ENCODE measurements around the gene CWH43. TPM values are rescaled to one million over a fixed set of nuclear protein-coding genes. Genes with fewer than 3 reads are reported as not detected.
"Not testable (repeated sequence)": the region's sequence is repeated elsewhere in the genome, so short reads cannot be mapped to it uniquely, and the experiment has no call there.

The CWH43 gene
- total RNA-seq, 1 experiment from 2014 or later = not detected

GRCh38 chr4:49104231-49104930 lies 118.3 kb downstream of the CWH43 start:
- H3K4me3 ChIP-seq, H3K9me3 ChIP-seq, DNase-seq: not testable (repeated sequence)

DNA sequence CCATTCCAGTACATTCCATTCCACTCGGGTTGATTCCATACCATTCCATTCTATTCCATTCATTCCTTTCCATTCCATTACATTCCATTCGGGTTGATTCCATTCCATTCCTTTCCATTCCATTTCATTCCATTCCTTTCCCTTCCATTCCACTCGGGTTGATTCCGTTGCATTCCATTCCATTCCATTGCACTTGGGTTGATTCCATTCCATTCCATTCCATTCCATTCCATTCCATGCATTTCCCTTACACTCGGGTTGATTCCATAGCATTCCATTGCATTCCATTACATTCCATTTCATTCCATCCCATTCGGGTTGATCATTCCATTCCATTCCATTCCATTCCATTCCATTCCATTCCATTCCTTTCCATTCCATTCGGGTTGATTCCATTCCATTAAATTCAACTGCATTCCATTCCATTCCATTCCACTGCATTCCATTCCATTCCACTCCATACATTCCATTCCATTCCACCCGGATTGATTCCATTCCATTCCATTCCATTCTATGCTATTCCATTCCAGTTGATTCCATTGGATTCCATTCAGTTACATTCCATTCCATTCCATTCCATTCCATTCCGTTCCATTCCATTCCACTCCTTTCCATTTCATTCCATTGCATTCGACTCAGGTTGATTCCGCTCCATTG lies 119.3 kb downstream of the CWH43 start:
- not testable (repeated sequence) for DNase-seq, H3K27me3 ChIP-seq, H3K9me3 ChIP-seq

More at GRCh38 chr4:49104231-49104930, 118.3 kb downstream of the CWH43 start:
- not testable (repeated sequence) for H3K36me3 ChIP-seq, H3K27me3 ChIP-seq

DNA sequence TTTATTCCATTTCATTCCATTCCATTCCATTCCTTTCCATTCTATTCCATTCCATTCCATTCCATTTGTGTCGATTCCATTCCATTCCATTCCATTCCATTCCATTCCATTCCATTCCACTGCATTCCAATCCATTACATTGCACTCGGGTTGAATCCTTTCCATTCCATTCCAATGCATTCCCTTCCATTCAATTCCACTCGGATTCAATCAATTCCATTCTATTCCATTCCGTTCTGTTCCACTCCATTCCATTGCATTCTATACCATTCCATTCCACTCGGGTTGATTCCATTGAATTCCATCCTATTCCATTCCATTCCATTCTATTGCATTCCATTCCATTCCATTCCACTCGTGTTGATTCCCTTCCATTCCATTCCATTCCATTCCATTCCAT lies 121.2 kb downstream of the CWH43 start:
- H3K27me3 ChIP-seq, DNase-seq: not testable (repeated sequence)

More for the DNA sequence above, 119.3 kb downstream of the CWH43 start:
- H3K4me3 ChIP-seq, H3K36me3 ChIP-seq: not testable (repeated sequence)

GRCh38 chr4:49108183-49108978 lies 122.3 kb downstream of the CWH43 start:
- not testable (repeated sequence) for H3K36me3 ChIP-seq, H3K9me3 ChIP-seq, H3K4me3 ChIP-seq, DNase-seq, H3K27me3 ChIP-seq

More for the DNA sequence above, 121.2 kb downstream of the CWH43 start:
- not testable (repeated sequence) for H3K36me3 ChIP-seq, H3K4me3 ChIP-seq, H3K9me3 ChIP-seq

GRCh38 chr4:49109567-49110166 lies 123.6 kb downstream of the CWH43 start:
- not testable (repeated sequence) for H3K9me3 ChIP-seq, H3K27me3 ChIP-seq, H3K36me3 ChIP-seq, H3K4me3 ChIP-seq, DNase-seq

- not testable (repeated sequence) for H3K9me3 ChIP-seq, H3K27me3 ChIP-seq, H3K36me3 ChIP-seq, DNase-seq, H3K4me3 ChIP-seq
Observed at GRCh38 chr4:49110579-49110978, 124.5 kb downstream of the CWH43 start.

Other genes with a start within 250 kb of the CWH43 start
- gene FRYL, start 206.0 kb upstream of the CWH43 start, total RNA-seq (2014; rRNA removed; shearing (Covaris generic); ENCODE audit: low replicate concordance) = 9.7 and 15.9 TPM in 2 replicates
- 80.6 and 132 TPM in 2 replicates for gene OCIAD1, start 155.2 kb upstream of the CWH43 start, total RNA-seq (2014; rRNA removed; shearing (Covaris generic); ENCODE audit: low replicate concordance)
- not detected in 2 replicates for gene OCIAD2, start 79.5 kb upstream of the CWH43 start, total RNA-seq (2014; rRNA removed; shearing (Covaris generic); ENCODE audit: low replicate concordance)